Peyer's patch (tissue), 4 donors: Measurements from ENCODE around the gene GREM2. TPM values are rescaled to one million over a fixed set of nuclear protein-coding genes. Genes with fewer than 3 reads are reported as not detected.

ENCODE experiments used
- DNase-seq, 3 donors: peaks; one replicate each; pipeline ENCODE4 v3.0.0-alpha.2; 2017 to 2019
- H3K27ac ChIP-seq, 4 donors: fragments of 200-600 bp; sonication (generic); one replicate each; pipeline ENCODE4 v1.5.1; 2016 to 2019
- H3K27me3 ChIP-seq, 2 donors: fragments of 200-600 bp; sonication (generic); one replicate each; pipeline ENCODE4 v1.5.1; 2019
- H3K36me3 ChIP-seq, 3 donors: fragments of 200-600 bp; sonication (generic); one replicate each; pipeline ENCODE4 v1.5.1; 2016 to 2019
- H3K4me1 ChIP-seq, 4 donors: fragments of 200-600 bp; sonication (generic); one replicate each; pipeline ENCODE4 v1.5.1; 2016 to 2019
- H3K4me3 ChIP-seq, 4 donors: fragments of 200-600 bp; sonication (generic); 1 replicate in 3 of 4; 2 replicates in 1 of 4; pipeline ENCODE4 v1.5.1; 2016 to 2019; ENCODE audit warnings: mild to moderate bottlenecking in 1 of 4
- H3K9me3 ChIP-seq, 4 donors: fragments of 200-600 bp; sonication (generic); one replicate each; pipeline ENCODE4 v1.5.1; 2016 to 2019; ENCODE audit warnings: mild to moderate bottlenecking in 1 of 4
- POLR2A ChIP-seq, 2 donors: fragments of 450-650 bp; IDR thresholded peaks; one replicate each; pipeline ENCODE4 v1.5.1; 2017; ENCODE audit warnings: antibody characterized with exemption in 2 of 2, mild to moderate bottlenecking in 2 of 2, moderate library complexity in 2 of 2
- total RNA-seq, 4 donors: library from RNA; depleted of rRNA; stranded (reverse); fragments of >200 nt; gene quantifications; one replicate each; pipeline ENCODE4 v1.1.0, GENCODE V29; 2016
- TF ChIP-seq, protein P1 (sequence below), 6 experiments: fragments of 450-650 bp in 4 of 6; fragments of 200-600 bp in 2 of 6; sonication (generic) in 1 of 6; IDR thresholded peaks; one replicate each; pipeline ENCODE4 v1.5.1; 2017 to 2019; ENCODE audit warnings: antibody characterized with exemption in 6 of 6, mild to moderate bottlenecking in 3 of 6, moderate library complexity in 1 of 6

GREM2 gene
- total RNA-seq, 4 donors from 2014 or later, result 1.3 to 7.4 (median 3.2) TPM

DNA sequence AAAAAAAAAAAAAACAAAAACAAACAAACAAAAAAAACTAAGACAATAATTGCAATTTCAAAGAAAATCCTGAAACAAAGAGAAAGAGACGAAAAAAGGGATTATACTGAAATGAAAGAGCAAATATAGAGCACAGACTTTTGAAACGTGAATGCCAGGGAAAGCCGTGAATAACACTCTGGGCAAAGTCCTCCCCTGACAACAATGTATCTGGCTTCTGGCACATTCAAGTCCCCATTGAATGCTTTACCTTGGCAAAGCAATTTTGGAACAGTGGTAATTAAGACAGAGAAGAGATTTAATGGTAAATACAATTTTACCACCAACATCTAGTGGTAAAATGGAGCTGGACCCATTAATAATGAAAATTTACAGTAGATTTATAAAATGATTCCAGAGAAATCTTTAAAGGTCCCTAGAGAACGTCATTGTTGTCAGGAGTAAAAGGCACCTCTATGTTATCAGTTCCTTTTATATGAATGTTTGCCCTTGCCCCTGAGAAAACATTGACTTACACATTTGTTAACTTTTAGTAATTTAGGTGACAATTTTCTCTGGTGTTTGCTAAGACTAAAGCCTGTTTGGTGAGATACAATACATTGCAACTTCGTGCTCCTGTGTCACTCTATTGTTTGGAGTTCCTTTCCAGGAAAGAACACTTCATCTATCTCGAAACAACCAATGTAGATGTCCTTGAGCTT is 89.7 kb downstream of the GREM2 start:
- no peaks in the 10 kb centered on the region for H3K9me3 ChIP-seq
- no peaks in the 10 kb centered on the region for H3K27me3 ChIP-seq
- TF ChIP-seq, protein P1, sequence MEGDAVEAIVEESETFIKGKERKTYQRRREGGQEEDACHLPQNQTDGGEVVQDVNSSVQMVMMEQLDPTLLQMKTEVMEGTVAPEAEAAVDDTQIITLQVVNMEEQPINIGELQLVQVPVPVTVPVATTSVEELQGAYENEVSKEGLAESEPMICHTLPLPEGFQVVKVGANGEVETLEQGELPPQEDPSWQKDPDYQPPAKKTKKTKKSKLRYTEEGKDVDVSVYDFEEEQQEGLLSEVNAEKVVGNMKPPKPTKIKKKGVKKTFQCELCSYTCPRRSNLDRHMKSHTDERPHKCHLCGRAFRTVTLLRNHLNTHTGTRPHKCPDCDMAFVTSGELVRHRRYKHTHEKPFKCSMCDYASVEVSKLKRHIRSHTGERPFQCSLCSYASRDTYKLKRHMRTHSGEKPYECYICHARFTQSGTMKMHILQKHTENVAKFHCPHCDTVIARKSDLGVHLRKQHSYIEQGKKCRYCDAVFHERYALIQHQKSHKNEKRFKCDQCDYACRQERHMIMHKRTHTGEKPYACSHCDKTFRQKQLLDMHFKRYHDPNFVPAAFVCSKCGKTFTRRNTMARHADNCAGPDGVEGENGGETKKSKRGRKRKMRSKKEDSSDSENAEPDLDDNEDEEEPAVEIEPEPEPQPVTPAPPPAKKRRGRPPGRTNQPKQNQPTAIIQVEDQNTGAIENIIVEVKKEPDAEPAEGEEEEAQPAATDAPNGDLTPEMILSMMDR (IDR thresholded peaks at IDR 0.05), result no peak
- TF ChIP-seq POLR2A (IDR thresholded peaks at IDR 0.05), result no peak
- H3K4me3 ChIP-seq, result no peak overlapping the region
- DNase-seq, result no peak
- no peaks in the 10 kb centered on the region for H3K4me1 ChIP-seq
- no peak overlapping the region for H3K27ac ChIP-seq
- H3K36me3 ChIP-seq, result no peaks in the 10 kb centered on the region

DNA sequence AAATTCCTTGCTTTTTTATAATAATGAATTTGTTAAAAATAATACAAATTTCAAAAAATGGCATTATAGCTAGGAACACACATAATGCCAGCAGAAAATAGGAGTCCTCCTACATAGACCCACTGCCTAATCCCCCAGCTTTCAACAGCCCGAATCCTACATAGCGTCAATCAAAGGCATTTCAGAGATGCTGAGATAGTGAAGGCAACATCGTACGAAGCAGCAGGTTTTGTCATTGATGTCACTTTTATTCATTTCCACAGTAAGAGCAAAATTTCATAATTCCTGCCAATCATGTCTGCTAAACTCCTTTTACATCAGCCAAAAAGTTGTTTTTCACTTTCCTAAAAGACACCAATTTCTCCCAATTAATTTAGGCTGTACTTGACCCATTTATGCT is 94.1 kb downstream of the GREM2 start:
- H3K36me3 ChIP-seq, result no peaks in the 10 kb centered on the region
- TF ChIP-seq POLR2A (IDR thresholded peaks at IDR 0.05), result no peak
- TF ChIP-seq, protein P1 (IDR thresholded peaks at IDR 0.05), result no peak
- no peak overlapping the region for H3K27ac ChIP-seq
- no peak overlapping the region for H3K4me3 ChIP-seq
- H3K4me1 ChIP-seq, result no peaks in the 10 kb centered on the region
- H3K27me3 ChIP-seq, result no peaks in the 10 kb centered on the region
- H3K9me3 ChIP-seq, result no peaks in the 10 kb centered on the region
- no peak for DNase-seq

DNA sequence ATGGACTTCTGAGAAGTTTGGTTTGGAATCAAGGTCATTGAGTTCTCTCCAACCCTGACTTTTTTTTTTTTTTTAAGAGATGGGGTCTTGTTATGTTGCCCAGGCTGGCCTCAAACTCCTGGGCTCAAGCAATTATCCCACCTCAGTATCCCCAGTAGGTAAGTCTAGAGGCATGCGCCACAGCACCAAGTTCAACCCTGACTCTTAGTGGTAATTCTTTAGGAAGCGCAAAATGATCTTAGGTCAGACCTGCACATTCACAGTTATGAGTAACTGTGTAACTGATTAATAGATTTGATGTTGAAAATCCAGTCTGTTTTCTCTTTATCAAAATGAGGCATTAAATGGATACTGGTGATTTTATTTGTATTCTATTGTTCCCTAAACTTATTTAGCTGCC is 95.9 kb downstream of the GREM2 start:
- Histone ChIP-seq H3K4me1 (no peaks in the 10 kb centered on the region), H3K27me3 (no peaks in the 10 kb centered on the region), H3K36me3 (no peaks in the 10 kb centered on the region), H3K27ac (no peak overlapping the region), H3K4me3 (no peak overlapping the region), H3K9me3 (no peaks in the 10 kb centered on the region)
- no peak for TF ChIP-seq POLR2A (IDR thresholded peaks at IDR 0.05)
- TF ChIP-seq, protein P1 (IDR thresholded peaks at IDR 0.05), result no peak
- no peak for DNase-seq

DNA sequence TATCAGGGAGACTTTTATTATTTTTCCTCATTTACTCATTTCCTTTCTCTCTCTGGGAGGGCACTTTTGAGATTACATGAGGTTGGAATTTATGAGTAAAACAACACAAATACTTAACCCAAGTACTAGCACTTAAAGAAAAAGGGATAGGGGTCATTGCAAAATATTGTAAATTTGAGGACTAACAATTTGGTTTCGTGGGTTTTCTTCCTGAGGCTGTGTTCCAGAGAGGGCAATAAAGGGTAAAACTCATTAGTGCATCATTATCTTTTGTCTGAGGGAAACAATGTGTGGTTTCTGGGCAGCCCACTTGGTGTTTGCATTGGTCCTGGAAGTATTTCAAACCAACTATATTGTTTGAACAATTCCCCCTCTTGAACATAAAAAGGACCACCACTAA is 96.5 kb downstream of the GREM2 start:
- no peak for TF ChIP-seq POLR2A (IDR thresholded peaks at IDR 0.05)
- TF ChIP-seq, protein P1 (IDR thresholded peaks at IDR 0.05), result no peak
- Histone ChIP-seq H3K4me3 (no peak overlapping the region), H3K36me3 (no peaks in the 10 kb centered on the region), H3K4me1 (no peaks in the 10 kb centered on the region), H3K27ac (no peak overlapping the region), H3K9me3 (no peaks in the 10 kb centered on the region), H3K27me3 (no peaks in the 10 kb centered on the region)
- no peak for DNase-seq

DNA sequence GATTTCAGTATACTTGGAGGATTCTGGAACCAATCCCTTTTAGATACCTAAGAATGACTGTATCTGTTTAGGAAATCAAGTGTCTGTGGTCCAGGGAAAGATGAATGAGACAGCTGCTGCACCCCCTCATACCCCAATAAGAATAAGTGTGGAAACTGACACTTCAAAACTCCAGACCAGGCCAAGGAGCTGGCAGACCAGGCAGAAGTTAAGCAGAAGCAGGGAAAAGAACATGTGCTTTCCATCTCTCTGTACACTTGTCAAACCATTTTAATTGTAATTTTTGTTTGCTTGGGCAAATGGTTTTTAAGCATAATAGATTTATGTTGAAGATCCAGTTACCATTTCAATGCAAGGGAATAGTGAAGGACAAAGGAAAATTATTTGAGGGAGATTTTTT is 100.2 kb downstream of the GREM2 start:
- H3K27ac ChIP-seq, result no peak overlapping the region

More for the DNA sequence above, 100.2 kb downstream of the GREM2 start:
- H3K9me3 ChIP-seq, result no peaks in the 10 kb centered on the region
- no peaks in the 10 kb centered on the region for H3K27me3 ChIP-seq
- H3K36me3 ChIP-seq, result no peaks in the 10 kb centered on the region
- TF ChIP-seq, protein P1 (IDR thresholded peaks at IDR 0.05), result no peak
- no peak for TF ChIP-seq POLR2A (IDR thresholded peaks at IDR 0.05)
- DNase-seq, result no peak
- H3K4me3 ChIP-seq, result no peak overlapping the region
- no peaks in the 10 kb centered on the region for H3K4me1 ChIP-seq
